GM23248 (cell line): ENCODE measurements around the gene SCN3A. TPM values are rescaled to one million over a fixed set of nuclear protein-coding genes. Genes with fewer than 3 reads are reported as not detected.

Source experiments
- DNase-seq: peaks from one replicate; pipeline ENCODE4 v3.0.0-alpha.2; 2015
- H2AFZ ChIP-seq: fragments of 200-600 bp; sonication (generic); 2 replicates; pipeline ENCODE4 v1.6.1; 2016; ENCODE audit warnings: antibody characterized with exemption
- H3F3A ChIP-seq: fragments of 200-600 bp; sonication (generic); 2 replicates; pipeline ENCODE4 v1.6.1; 2016; ENCODE audit warnings: mild to moderate bottlenecking, antibody characterized with exemption, mixed run types; ENCODE audit not compliant: insufficient read depth
- H3K27ac ChIP-seq: fragments of 200-600 bp; sonication (generic); 2 replicates; pipeline ENCODE4 v1.5.1; 2016; ENCODE audit warnings: mild to moderate bottlenecking
- H3K27me3 ChIP-seq: fragments of 200-600 bp; sonication (generic); replicated peaks from 2 replicates; pipeline ENCODE4 v1.6.1; 2016; ENCODE audit warnings: mild to moderate bottlenecking; ENCODE audit not compliant: insufficient read depth
- H3K36me3 ChIP-seq: fragments of 200-600 bp; sonication (generic); 2 replicates; pipeline ENCODE4 v1.6.1; 2016; ENCODE audit warnings: low read depth, mild to moderate bottlenecking
- H3K4me1 ChIP-seq: fragments of 200-600 bp; sonication (generic); 2 replicates; pipeline ENCODE4 v1.6.1; 2016; ENCODE audit warnings: mild to moderate bottlenecking; ENCODE audit not compliant: insufficient read depth
- H3K4me2 ChIP-seq: fragments of 200-600 bp; sonication (generic); one replicate; pipeline ENCODE4 v1.6.1; 2016; ENCODE audit warnings: mild to moderate bottlenecking; ENCODE audit not compliant: unreplicated experiment
- H3K4me3 ChIP-seq: fragments of 200-600 bp; sonication (generic); 2 replicates; pipeline ENCODE4 v1.5.1; 2016; ENCODE audit warnings: mild to moderate bottlenecking
- H3K79me2 ChIP-seq: fragments of 200-600 bp; sonication (generic); 2 replicates; pipeline ENCODE4 v1.6.1; 2016; ENCODE audit warnings: mild to moderate bottlenecking; ENCODE audit not compliant: insufficient read depth
- H3K9ac ChIP-seq: fragments of 200-600 bp; sonication (generic); 2 replicates; pipeline ENCODE4 v1.6.1; 2016; ENCODE audit warnings: mild to moderate bottlenecking
- H3K9me2 ChIP-seq: fragments of 200-600 bp; sonication (generic); 2 replicates; pipeline ENCODE4 v1.6.1; 2016; ENCODE audit warnings: mixed run types, mild to moderate bottlenecking, moderate library complexity; ENCODE audit not compliant: insufficient read depth
- H3K9me3 ChIP-seq: fragments of 200-600 bp; sonication (generic); one replicate; pipeline ENCODE4 v1.6.1; 2017; ENCODE audit warnings: low read depth
- H4K20me1 ChIP-seq: fragments of 200-600 bp; sonication (generic); 2 replicates; pipeline ENCODE4 v1.6.0; 2016; ENCODE audit not compliant: insufficient read depth
- EZH2 ChIP-seq: fragments of 200-600 bp; sonication (generic); IDR thresholded peaks from 2 replicates; pipeline ENCODE4 v1.6.1; 2018; ENCODE audit warnings: antibody characterized with exemption, mild to moderate bottlenecking; ENCODE audit not compliant: insufficient read depth, poor library complexity, severe bottlenecking
- EZH2phosphoT487 ChIP-seq: fragments of 200-600 bp; sonication (generic); IDR thresholded peaks from 2 replicates; pipeline ENCODE4 v1.6.1; 2018; ENCODE audit warnings: antibody characterized with exemption, moderate library complexity, mild to moderate bottlenecking, low read depth; ENCODE audit not compliant: insufficient read depth
- WGBS, 2 experiments: methylation state at CpG; one replicate each; pipeline ENCODE4 v1.1.6; 2015 to 2017; ENCODE audit warnings: low lambda C conversion rate in 2 of 2, low coverage in 1 of 2; ENCODE audit errors: missing lambda C conversion rate in 2 of 2; 5-methylcytosine and 5-hydroxymethylcytosine counted together
- in situ Hi-C: fragments of 300-500 bp; cut with MboI; formaldehyde crosslinking; loops from 2 replicates; pipeline ENCODE4 v1.15.0; 2020
- polyA plus RNA-seq: library from polyadenylated mRNA; unstranded; fragments of >200 nt; fragmentation: Nextera tagmentation; extraction: Ambion mirVana; gene quantifications from 2 replicates; pipeline ENCODE4 v1.2.1, GENCODE V29; 2016
- total RNA-seq: library from RNA; depleted of rRNA; stranded (reverse); fragments of >200 nt; shearing (Covaris generic); gene quantifications from 2 replicates; pipeline ENCODE4 v1.2.3, GENCODE V29; 2014

Gene SCN3A
- total and polyA plus RNA-seq, 2 experiments from 2014 or later, result 0.11 TPM; not detected in 1

- TF ChIP-seq EZH2 (no peak), EZH2phosphoT487 (no peak)
- H3K27ac ChIP-seq, result no peak overlapping the region
- H3F3A ChIP-seq, result no peaks in the 10 kb centered on the region
- in situ Hi-C loops, result no loop called here
- no peaks in the 10 kb centered on the region for H3K9me2 ChIP-seq
- H4K20me1 ChIP-seq, result no peaks in the 10 kb centered on the region
- no peak overlapping the region for H3K4me2 ChIP-seq
- 16 to 21% methylated on average over 5 of the region's 5 CpGs for WGBS, 2 experiments
- no peaks in the 10 kb centered on the region for H3K27me3 ChIP-seq
- no peaks in the 10 kb centered on the region for H3K4me1 ChIP-seq
- no peak overlapping the region for H3K9ac ChIP-seq
- H3K4me3 ChIP-seq, result no peak overlapping the region
- H3K36me3 ChIP-seq, result no peaks in the 10 kb centered on the region
- no peaks in the 10 kb centered on the region for H3K9me3 ChIP-seq
- no peak overlapping the region for H2AFZ ChIP-seq
- DNase-seq, result no peak
- no peaks in the 10 kb centered on the region for H3K79me2 ChIP-seq
Observed at GRCh38 chr2:165245081-165245793, 41.4 kb upstream of the SCN3A start.

DNA sequence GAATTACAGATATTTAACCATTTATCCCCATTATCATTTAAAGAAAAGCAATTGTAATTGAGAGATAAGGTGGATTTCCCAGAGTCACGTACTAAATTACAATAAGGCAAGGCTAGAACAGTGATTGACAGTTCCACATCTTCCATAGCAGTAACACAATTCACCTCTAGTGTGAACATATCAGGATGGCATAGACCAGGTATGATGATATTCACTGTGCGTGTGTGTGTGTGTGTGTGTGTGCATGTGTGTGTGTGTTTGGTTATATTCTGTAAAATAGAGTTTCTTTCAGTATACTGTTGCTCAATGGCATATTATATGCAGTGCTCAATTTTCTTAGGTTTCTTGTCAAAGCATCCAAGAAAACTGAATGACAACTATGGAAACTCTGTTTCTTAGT is 37.1 kb upstream of the SCN3A start:
- Histone ChIP-seq H3K4me1 (no peaks in the 10 kb centered on the region), H3K27me3 (no peaks in the 10 kb centered on the region), H3K79me2 (no peaks in the 10 kb centered on the region), H3K27ac (no peak overlapping the region), H2AFZ (no peak overlapping the region), H3K36me3 (no peaks in the 10 kb centered on the region), H3F3A (no peaks in the 10 kb centered on the region), H3K9me3 (no peaks in the 10 kb centered on the region), H4K20me1 (no peaks in the 10 kb centered on the region), H3K4me3 (no peak overlapping the region), H3K9ac (no peak overlapping the region), H3K9me2 (no peaks in the 10 kb centered on the region), H3K4me2 (no peak overlapping the region)
- WGBS, 2 experiments, result 36 to 52% methylated on average over 2 of the region's 2 CpGs
- in situ Hi-C loops, result no loop called here
- TF ChIP-seq EZH2phosphoT487 (no peak), EZH2 (no peak)
- no peak for DNase-seq

DNA sequence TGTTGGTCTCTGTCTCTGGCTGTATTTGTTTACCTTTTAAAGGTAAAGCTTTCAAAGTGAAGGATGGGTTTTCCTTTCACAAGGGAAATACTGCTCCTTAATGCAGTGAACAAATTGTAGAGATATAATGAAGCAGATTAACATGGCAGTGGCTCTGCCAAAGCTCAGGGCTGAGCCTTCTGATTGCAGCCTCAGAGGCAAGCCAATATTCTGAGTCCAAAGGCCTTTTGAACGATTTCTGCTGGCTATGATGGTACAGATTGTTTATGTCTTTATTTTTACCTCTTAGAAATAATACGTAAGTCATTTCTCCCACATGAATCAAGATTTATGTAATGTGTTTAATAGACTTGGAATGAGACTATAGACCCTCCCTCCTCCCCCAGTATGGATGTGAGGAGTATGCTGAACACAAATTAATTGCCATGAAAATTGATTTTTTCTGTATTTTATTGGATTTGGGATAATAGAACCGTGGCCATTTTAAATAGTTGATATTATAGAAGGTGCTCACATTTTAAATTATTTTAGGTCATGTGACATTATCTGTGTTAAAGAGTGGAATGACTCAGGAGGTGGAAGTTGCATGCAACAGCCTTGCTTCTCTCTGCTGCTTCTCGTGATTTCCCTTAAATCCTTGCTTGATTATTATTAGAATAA is 36.1 kb upstream of the SCN3A start:
- Histone ChIP-seq H4K20me1 (no peaks in the 10 kb centered on the region), H3K4me2 (no peak overlapping the region), H3K4me3 (no peak overlapping the region), H3K9ac (no peak overlapping the region), H3K4me1 (no peaks in the 10 kb centered on the region), H2AFZ (no peak overlapping the region), H3K9me2 (no peaks in the 10 kb centered on the region), H3K36me3 (no peaks in the 10 kb centered on the region), H3K9me3 (no peaks in the 10 kb centered on the region), H3F3A (no peaks in the 10 kb centered on the region), H3K27ac (no peak overlapping the region), H3K27me3 (no peaks in the 10 kb centered on the region), H3K79me2 (no peaks in the 10 kb centered on the region)
- in situ Hi-C loops, result no loop called here
- DNase-seq, result no peak
- WGBS, 2 experiments, result 23 to 30% methylated on average over 4 of the region's 4 CpGs
- TF ChIP-seq EZH2phosphoT487 (no peak), EZH2 (no peak)

- H3K27me3 ChIP-seq, result no peaks in the 10 kb centered on the region
- H3K36me3 ChIP-seq, result no peaks in the 10 kb centered on the region
- in situ Hi-C loops, result no loop called here
- no peaks in the 10 kb centered on the region for H3K9me3 ChIP-seq
- H3K4me3 ChIP-seq, result no peak within 1 kb of the TSS
- WGBS, 2 experiments, result 14 to 19% methylated on average over 3 of the region's 3 CpGs
- no peak within 1 kb of the TSS for H3K4me2 ChIP-seq
- TF ChIP-seq EZH2phosphoT487, result no peak
- TF ChIP-seq EZH2, result no peak
- no peaks in the 10 kb centered on the region for H4K20me1 ChIP-seq
- DNase-seq, result peak; percentile 67
- no peaks in the 10 kb centered on the region for H3K4me1 ChIP-seq
- H3K9ac ChIP-seq, result no peak within 1 kb of the TSS
- no peak within 1 kb of the TSS for H2AFZ ChIP-seq
- H3K9me2 ChIP-seq, result no peaks in the 10 kb centered on the region
- H3K79me2 ChIP-seq, result no peaks in the 10 kb centered on the region
- H3F3A ChIP-seq, result no peaks in the 10 kb centered on the region
- H3K27ac ChIP-seq, result no peak within 1 kb of the TSS
Observed at GRCh38 chr2:165239230-165239629, 35.4 kb upstream of the SCN3A start, which contains the start of gene SCN2A. TSS of gene SCN2A (plus strand) at chr2:165239414. CDS start at chr2:165295824, 56,410 bp downstream.
